A549 (cell line): ENCODE results near the gene CNOT11. TPM values are rescaled to one million over a fixed set of nuclear protein-coding genes. Genes with fewer than 3 reads are reported as not detected.

Experiments
- ATAC-seq, 2 experiments: fragments of 200-7000 bp in 1 of 2; fragments of >200 bp in 1 of 2; cut with Nextera tagmentation in 1 of 2; cut with Tn5 transposase in 1 of 2; 3 replicates each; pipeline versions ENCODE4 v1.8.0 to v1.9.1; 2018 to 2020; ENCODE audit warnings: mild to moderate bottlenecking in 1 of 2, moderate library complexity in 1 of 2
- CTCF ChIA-PET: fragments of 300-600 bp; sonication (Branson Sonifier 250); formaldehyde crosslinking; extraction: SDS; loops from one replicate; lab custom pipeline; 2021; ENCODE audit warnings: antibody characterized with exemption, inconsistent platforms; lab: Yijun Ruan, JAX
- POLR2A ChIA-PET: fragments of 350-600 bp; formaldehyde crosslinking; extraction: SDS; loops from one replicate; lab custom pipeline; 2021; ENCODE audit warnings: antibody characterized with exemption, inconsistent platforms; lab: Yijun Ruan, JAX
- DNase-seq, 2 experiments: peaks; one replicate each; pipeline versions ENCODE4 v3.0.0 to v3.0.0-alpha.2; 2011 to 2016; ENCODE audit warnings: low read depth in 1 of 2, low spot score in 1 of 2
- FAIRE-seq: peaks from 2 replicates; lab custom pipeline; 2011; peaks lifted over from hg19 to GRCh38; lab: Jason Lieb, UNC
- H3K27ac ChIP-seq, 2 experiments: fragments of >200 bp; sonication (Bioruptor Twin); formaldehyde crosslinking; 3 replicates each; pipeline ENCODE4 v1.5.1; 2016 to 2017
- H3K4me1 ChIP-seq: fragments of >200 bp; sonication (Bioruptor Twin); formaldehyde crosslinking; 3 replicates; pipeline ENCODE4 v1.6.1; 2016
- H3K4me2 ChIP-seq: fragments of >200 bp; sonication (Bioruptor Twin); formaldehyde crosslinking; 3 replicates; pipeline ENCODE4 v1.6.1; 2016
- H3K4me3 ChIP-seq: fragments of >200 bp; sonication (Bioruptor Twin); formaldehyde crosslinking; 3 replicates; pipeline ENCODE4 v1.5.1; 2016
- H3K9me3 ChIP-seq: fragments of >200 bp; sonication (Bioruptor Twin); formaldehyde crosslinking; 3 replicates; pipeline ENCODE4 v1.6.1; 2016
- CBX2 ChIP-seq: fragments of 200-600 bp; sonication (generic); IDR thresholded peaks from 2 replicates; pipeline ENCODE4 v1.6.1; 2016; ENCODE audit warnings: low read depth, mild to moderate bottlenecking, borderline replicate concordance
- CEBPB ChIP-seq, 2 experiments: fragments of >200 bp in 1 of 2; sonication (Bioruptor Twin) in 1 of 2; formaldehyde crosslinking in 1 of 2; IDR thresholded peaks; 2 replicates each; pipeline ENCODE4 v1.6.1; 2012 to 2016
- EHMT2 ChIP-seq: fragments of 200-600 bp; sonication (generic); IDR thresholded peaks from 2 replicates; pipeline ENCODE4 v1.6.1; 2016; ENCODE audit warnings: antibody characterized with exemption, low read depth, mild to moderate bottlenecking, moderate library complexity
- FOSB ChIP-seq: fragments of 250-450 bp; sonication (Bioruptor Pico); IDR thresholded peaks from 2 replicates; pipeline ENCODE4 v1.5.0; 2020; ENCODE audit warnings: mild to moderate bottlenecking, moderate library complexity
- FOXS1 ChIP-seq: fragments of 250-450 bp; sonication (Bioruptor Pico); IDR thresholded peaks from 2 replicates; pipeline ENCODE4 v1.5.0; 2020; ENCODE audit warnings: mild to moderate bottlenecking, moderate library complexity
- HDAC2 ChIP-seq: fragments of 200-600 bp; sonication (generic); IDR thresholded peaks from 2 replicates; pipeline ENCODE4 v1.6.1; 2016
- HOXB13 ChIP-seq: fragments of 250-450 bp; sonication (Bioruptor Pico); IDR thresholded peaks from 2 replicates; pipeline ENCODE4 v1.5.0; 2020; ENCODE audit warnings: low read depth, mild to moderate bottlenecking, moderate library complexity
- MAFK ChIP-seq: fragments of 450-650 bp; IDR thresholded peaks from 2 replicates; pipeline ENCODE4 v1.6.1; 2014; ENCODE audit not compliant: partially characterized antibody
- MAZ ChIP-seq: fragments of 150-350 bp; IDR thresholded peaks from 2 replicates; pipeline ENCODE4 v1.6.1; 2014; ENCODE audit warnings: antibody characterized with exemption, low read depth, low read length, borderline replicate concordance
- MYC ChIP-seq: IDR thresholded peaks from 2 replicates; pipeline ENCODE4 v1.6.1; 2012; ENCODE audit warnings: mild to moderate bottlenecking, inconsistent platforms, low read length, improper control_type of control experiment, borderline replicate concordance
- NPAS2 ChIP-seq: fragments of 250-450 bp; sonication (Bioruptor Pico); IDR thresholded peaks from 2 replicates; pipeline ENCODE4 v1.8.0; 2022; ENCODE audit warnings: mild to moderate bottlenecking, moderate library complexity, borderline replicate concordance
- PHF8 ChIP-seq: fragments of 200-600 bp; sonication (generic); IDR thresholded peaks from 2 replicates; pipeline ENCODE4 v1.6.1; 2016; ENCODE audit warnings: low read depth, mild to moderate bottlenecking, antibody characterized with exemption, moderate library complexity, borderline replicate concordance
- POLR2A ChIP-seq: IDR thresholded peaks from 2 replicates; pipeline ENCODE4 v1.6.1; 2012; ENCODE audit warnings: mild to moderate bottlenecking, low read length
- POLR2AphosphoS2 ChIP-seq: conservative IDR thresholded peaks from 2 replicates; pipeline ENCODE4 v1.6.1; 2012; ENCODE audit warnings: low read length, improper control_type of control experiment, inconsistent platforms
- RAD21 ChIP-seq, 2 experiments: fragments of >200 bp in 1 of 2; sonication (Bioruptor Twin) in 1 of 2; formaldehyde crosslinking in 1 of 2; IDR thresholded peaks in 1 of 2; conservative IDR thresholded peaks in 1 of 2; 2 replicates in 1 of 2; 3 replicates in 1 of 2; pipeline ENCODE4 v1.6.1; 2012 to 2018; ENCODE audit warnings: inconsistent platforms in 1 of 2
- SMC3 ChIP-seq: fragments of >200 bp; sonication (Bioruptor Twin); formaldehyde crosslinking; IDR thresholded peaks from 3 replicates; pipeline ENCODE4 v1.6.1; 2018; ENCODE audit warnings: inconsistent platforms
- ZC3H11A ChIP-seq: fragments of 450-650 bp; IDR thresholded peaks from 2 replicates; pipeline ENCODE4 v1.6.1; 2014; ENCODE audit warnings: antibody characterized with exemption, mild to moderate bottlenecking
- ZFP36 ChIP-seq: fragments of 450-650 bp; IDR thresholded peaks from 2 replicates; pipeline ENCODE4 v1.6.1; 2014; ENCODE audit warnings: borderline replicate concordance; ENCODE audit not compliant: partially characterized antibody
- ZSCAN20 ChIP-seq: fragments of 250-450 bp; sonication (Bioruptor Pico); IDR thresholded peaks from 2 replicates; pipeline ENCODE4 v1.8.0; 2022; ENCODE audit warnings: mild to moderate bottlenecking, moderate library complexity
- WGBS: methylation state at CpG from one replicate; pipeline ENCODE4 v1.1.6; 2017; ENCODE audit errors: missing lambda C conversion rate; 5-methylcytosine and 5-hydroxymethylcytosine counted together
- polyA plus RNA-seq, 4 experiments: library from polyadenylated mRNA; depleted of rRNA in 3 of 4; stranded (reverse); fragments of >200 nt; fragmentation: RNase III in 1 of 4; extraction: RNeasy Plus Mini Kit Qiagen cat#74134 plus additional on column Dnase treatment in 1 of 4; gene quantifications; 2 replicates in 3 of 4; 3 replicates in 1 of 4; pipeline ENCODE4 v1.2.3, GENCODE V29; 2011 to 2017
- TF ChIP-seq, protein P1 (sequence below): fragments of >200 bp; sonication (Bioruptor Twin); formaldehyde crosslinking; IDR thresholded peaks from 3 replicates; pipeline ENCODE4 v1.5.1; 2016
- TF ChIP-seq, protein P2 (sequence below): fragments of >200 bp; sonication (Bioruptor Twin); formaldehyde crosslinking; IDR thresholded peaks from 3 replicates; pipeline ENCODE4 v1.6.1; 2016

The CNOT11 gene
- polyA plus RNA-seq, 2 of the 4 experiments (the other 2 are of a cell fraction): 35.8 to 76.7 TPM

DNA sequence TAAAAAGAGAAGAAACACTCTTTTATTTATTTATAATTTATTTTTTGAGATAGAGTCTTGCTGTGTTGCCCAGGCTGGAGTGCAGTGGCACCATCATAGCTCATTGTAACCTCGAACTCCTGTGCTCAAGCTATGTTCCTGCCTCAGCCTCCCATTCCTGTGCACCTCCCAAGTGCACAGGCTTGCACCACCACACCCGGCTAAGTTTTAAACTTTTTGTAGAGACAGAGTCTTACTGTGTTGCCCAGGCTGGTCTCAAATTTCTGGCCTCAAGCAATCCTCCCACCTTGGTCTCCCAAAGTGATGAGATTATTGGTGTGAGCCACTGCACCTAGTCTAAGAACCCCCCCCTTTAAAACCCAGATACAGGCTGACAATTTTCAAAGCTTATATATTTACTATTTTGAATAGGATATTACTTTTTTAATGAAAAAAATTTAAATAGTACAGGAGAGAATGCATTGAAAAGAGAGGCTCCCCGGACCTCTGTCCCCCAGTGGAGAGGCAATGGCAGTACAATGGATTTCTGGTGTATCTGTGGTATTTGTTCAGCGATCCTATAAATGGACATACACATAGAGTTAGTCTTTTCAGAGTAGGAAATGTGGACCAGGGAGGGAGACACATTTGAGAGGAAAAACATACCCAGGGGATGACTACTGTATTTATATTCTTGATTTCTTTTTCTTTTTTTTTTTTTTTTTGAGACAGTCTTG is 48.1 kb upstream of the CNOT11 start (continued):
- no peak for TF ChIP-seq EHMT2
- TF ChIP-seq, all 56 proteins: peak for 0

DNA sequence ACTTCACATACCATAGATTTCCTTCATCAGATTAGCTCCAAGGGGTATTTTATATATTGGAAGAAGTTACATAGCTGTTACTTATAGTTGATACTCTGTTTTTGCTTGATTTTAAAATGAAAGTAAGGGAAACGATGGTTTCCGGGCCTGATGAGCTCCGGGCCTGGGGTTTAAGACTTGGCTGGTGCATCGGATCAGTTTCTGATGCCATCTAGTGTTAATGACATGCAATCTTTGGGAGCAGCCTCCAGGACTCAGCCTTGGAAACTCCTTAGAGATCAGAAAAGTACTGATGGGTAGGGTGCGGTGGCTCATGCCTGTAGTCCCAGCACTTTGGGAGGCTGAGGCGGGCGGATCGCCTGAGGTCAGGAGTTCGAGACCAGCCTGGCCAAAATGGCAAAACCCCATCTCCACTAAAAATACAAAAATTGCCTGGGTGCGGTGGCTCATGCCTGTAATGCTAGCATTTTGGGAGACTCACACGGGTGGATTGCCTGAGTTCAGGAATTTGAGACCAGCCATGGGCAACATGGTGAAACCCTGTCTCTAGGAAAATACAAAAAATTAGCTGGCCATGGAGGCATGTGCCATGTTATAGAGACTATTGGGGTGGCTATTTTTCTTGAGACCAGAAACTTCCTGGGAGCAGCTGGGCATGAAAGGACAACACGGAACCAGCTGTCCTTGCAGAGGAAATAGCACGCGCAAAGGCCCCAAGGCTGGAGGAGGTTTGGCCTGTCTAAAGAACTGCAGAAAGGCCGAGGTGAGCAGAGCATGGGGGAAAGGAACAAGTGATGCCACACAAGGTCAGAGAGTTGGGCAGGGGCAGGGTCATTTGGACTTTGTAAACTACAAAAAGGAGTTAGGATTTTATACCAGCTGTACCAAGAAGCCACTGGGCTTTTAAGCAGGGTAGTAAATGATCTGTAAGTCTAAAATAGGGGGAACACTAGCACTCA is 46.9 kb upstream of the CNOT11 start:
- peaks cover 9% of the 10 kb centered on the region for H3K4me1 ChIP-seq
- H3K9me3 ChIP-seq: peaks cover 10% of the 10 kb centered on the region; the same call in 2 of the 3 replicates
- DNase-seq (peak; percentile 59 to 93), ATAC-seq (peak; percentile 97 to 99), FAIRE-seq (no peak)
- POLR2A ChIA-PET: interaction anchor here (0.6 to 1.8 kb wide), 5 partner anchors 45 to 204 kb away, joined by 3 to 6 read pairs (median 4); partner anchors contain the start of gene RPL31
- CTCF ChIA-PET: interaction anchor here (0.6 to 8.2 kb wide), 53 partner anchors 11 to 1232 kb away, joined by 3 to 96 read pairs (median 4); partner anchors contain the start of gene CNOT11
- H3K4me2 ChIP-seq: peak overlapping the region; percentile 83
- peak overlapping the region; percentile 30; the same call in 2 of the 3 replicates for H3K4me3 ChIP-seq
- WGBS: 30% methylated on average over 15 of the region's 15 CpGs
- peak; percentile 85 for TF ChIP-seq SMC3
- TF ChIP-seq CEBPB (IDR thresholded peaks at IDR 0.05): peak in 1 of 2 experiments; percentile 15; a peak in 1 of 4 replicates
- TF ChIP-seq, protein P1, sequence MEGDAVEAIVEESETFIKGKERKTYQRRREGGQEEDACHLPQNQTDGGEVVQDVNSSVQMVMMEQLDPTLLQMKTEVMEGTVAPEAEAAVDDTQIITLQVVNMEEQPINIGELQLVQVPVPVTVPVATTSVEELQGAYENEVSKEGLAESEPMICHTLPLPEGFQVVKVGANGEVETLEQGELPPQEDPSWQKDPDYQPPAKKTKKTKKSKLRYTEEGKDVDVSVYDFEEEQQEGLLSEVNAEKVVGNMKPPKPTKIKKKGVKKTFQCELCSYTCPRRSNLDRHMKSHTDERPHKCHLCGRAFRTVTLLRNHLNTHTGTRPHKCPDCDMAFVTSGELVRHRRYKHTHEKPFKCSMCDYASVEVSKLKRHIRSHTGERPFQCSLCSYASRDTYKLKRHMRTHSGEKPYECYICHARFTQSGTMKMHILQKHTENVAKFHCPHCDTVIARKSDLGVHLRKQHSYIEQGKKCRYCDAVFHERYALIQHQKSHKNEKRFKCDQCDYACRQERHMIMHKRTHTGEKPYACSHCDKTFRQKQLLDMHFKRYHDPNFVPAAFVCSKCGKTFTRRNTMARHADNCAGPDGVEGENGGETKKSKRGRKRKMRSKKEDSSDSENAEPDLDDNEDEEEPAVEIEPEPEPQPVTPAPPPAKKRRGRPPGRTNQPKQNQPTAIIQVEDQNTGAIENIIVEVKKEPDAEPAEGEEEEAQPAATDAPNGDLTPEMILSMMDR: peak; percentile 70
- TF ChIP-seq MAZ: no peak
- TF ChIP-seq POLR2AphosphoS2: no peak
- TF ChIP-seq RAD21 (conservative IDR thresholded peaks at IDR 0.05 in 1 of 2, IDR thresholded peaks at IDR 0.05 in 1 of 2): peak; percentile 86
- H3K27ac ChIP-seq: peak overlapping the region; percentile 80 to 86

DNA sequence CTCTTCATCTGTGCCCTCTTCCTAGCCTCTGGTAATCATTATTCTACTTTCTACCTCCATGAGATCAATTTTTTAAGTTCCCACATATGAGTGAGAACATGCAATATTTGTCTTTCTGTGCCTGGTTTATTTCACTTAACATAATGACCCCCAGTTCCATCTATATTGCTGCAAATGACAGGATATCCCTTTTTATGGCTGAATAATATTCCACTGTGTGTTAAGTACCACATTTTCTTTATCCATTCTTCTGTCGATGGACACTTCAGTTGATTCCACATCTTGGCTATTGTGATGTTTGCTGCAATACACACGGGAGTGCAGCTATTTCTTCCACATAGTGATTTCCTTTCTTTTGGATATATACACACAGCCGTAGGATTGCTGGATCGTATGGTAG is 43.9 kb upstream of the CNOT11 start:
- ChIA-PET POLR2A (no interaction called here), CTCF (interaction anchor here (0.8 to 3.8 kb wide), 2 partner anchors 9 to 56 kb away, joined by 3 to 20 read pairs; no protein-coding TSS in a partner anchor)
- no peak for TF ChIP-seq MAFK
- TF ChIP-seq POLR2A: no peak
- TF ChIP-seq CBX2: no peak
- no peak for TF ChIP-seq RAD21 (conservative IDR thresholded peaks at IDR 0.05 in 1 of 2, IDR thresholded peaks at IDR 0.05 in 1 of 2)
- no peak for TF ChIP-seq ZFP36
- no peak for TF ChIP-seq ZSCAN20
- no peak for TF ChIP-seq HOXB13 (CRISPR knock-in tag)
- TF ChIP-seq PHF8: no peak
- Histone ChIP-seq H3K4me3 (no peak overlapping the region), H3K9me3 (peaks cover 10% of the 10 kb centered on the region; the same call in 2 of the 3 replicates), H3K4me2 (no peak overlapping the region), H3K27ac (no peak overlapping the region), H3K4me1 (0 out of 3 replicates have a peak, but pooled peaks cover 6% of the 10 kb centered on the region)
- DNase-seq (no peak), FAIRE-seq (no peak), ATAC-seq (no peak)
- 49% methylated on average over 4 of the region's 4 CpGs for WGBS

DNA sequence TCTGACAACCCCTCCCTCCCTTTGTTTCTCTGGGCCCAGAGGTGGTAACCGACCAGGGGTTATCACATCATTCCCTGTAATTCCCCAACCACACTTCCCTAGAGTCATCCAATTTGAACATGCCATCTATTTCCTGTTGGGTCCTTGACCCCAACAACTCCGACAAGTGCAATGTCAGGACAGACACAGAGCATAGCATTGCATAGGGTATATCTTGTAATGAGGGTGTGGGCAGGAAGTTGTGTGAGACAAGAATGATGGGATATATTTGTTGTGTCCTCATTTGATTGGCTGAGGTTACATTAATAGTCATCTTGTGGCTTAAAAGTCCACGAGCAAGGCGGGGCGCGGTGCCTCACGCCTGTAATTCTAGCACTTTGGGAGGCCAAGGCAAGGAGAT is 33.4 kb upstream of the CNOT11 start:
- no peak for FAIRE-seq
- TF ChIP-seq ZC3H11A (no peak), NPAS2 (CRISPR knock-in tag) (no peak), FOXS1 (CRISPR knock-in tag) (no peak), MYC (no peak), HDAC2 (no peak), CBX2 (no peak), FOSB (no peak), RAD21 (conservative IDR thresholded peaks at IDR 0.05 in 1 of 2, IDR thresholded peaks at IDR 0.05 in 1 of 2) (no peak)
- TF ChIP-seq, protein P1: no peak
- TF ChIP-seq, protein P2, sequence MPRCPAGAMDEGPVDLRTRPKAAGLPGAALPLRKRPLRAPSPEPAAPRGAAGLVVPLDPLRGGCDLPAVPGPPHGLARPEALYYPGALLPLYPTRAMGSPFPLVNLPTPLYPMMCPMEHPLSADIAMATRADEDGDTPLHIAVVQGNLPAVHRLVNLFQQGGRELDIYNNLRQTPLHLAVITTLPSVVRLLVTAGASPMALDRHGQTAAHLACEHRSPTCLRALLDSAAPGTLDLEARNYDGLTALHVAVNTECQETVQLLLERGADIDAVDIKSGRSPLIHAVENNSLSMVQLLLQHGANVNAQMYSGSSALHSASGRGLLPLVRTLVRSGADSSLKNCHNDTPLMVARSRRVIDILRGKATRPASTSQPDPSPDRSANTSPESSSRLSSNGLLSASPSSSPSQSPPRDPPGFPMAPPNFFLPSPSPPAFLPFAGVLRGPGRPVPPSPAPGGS: no peak

More for the DNA sequence above, 33.4 kb upstream of the CNOT11 start:
- ChIA-PET CTCF (interaction anchor here (0.6 to 6.1 kb wide), 8 partner anchors 14 to 207 kb away, joined by 3 to 40 read pairs (median 4); no protein-coding TSS in a partner anchor), POLR2A (interaction anchor here (0.6 kb wide), 1 partner anchor 23 kb away, joined by 4 read pairs; no protein-coding TSS in a partner anchor)
- no peak overlapping the region for H3K4me3 ChIP-seq
- no peak for DNase-seq
- 89% methylated on average over 7 of the region's 7 CpGs for WGBS
- H3K27ac ChIP-seq: no peak overlapping the region
- no peaks in the 10 kb centered on the region for H3K9me3 ChIP-seq
- H3K4me1 ChIP-seq: no peaks in the 10 kb centered on the region
- no peak overlapping the region for H3K4me2 ChIP-seq
- ATAC-seq: no peak; a peak in 1 of 6 replicates
